ENCODE data around the gene CDH10.

GRCh38 chr5:24629798-24630197 lies 15.0 kb downstream of the CDH10 start:
- TF ChIP-seq POLR2A (IDR thresholded peaks at IDR 0.05) (no peak), CTCF (IDR thresholded peaks at IDR 0.05 in 4 of 5, conservative IDR thresholded peaks at IDR 0.05 in 1 of 5) (no peak)
